ENCODE data around the gene METRNL. TPM values are rescaled to one million over a fixed set of nuclear protein-coding genes. Genes with fewer than 3 reads are reported as not detected.

Gene METRNL
- total RNA-seq, 1 experiment from 2014 or later, result 238 TPM

- H3K4me3 ChIP-seq, result no peak overlapping the region
- no peaks in the 10 kb centered on the region for H3K36me3 ChIP-seq
- no peaks in the 10 kb centered on the region for H3K27me3 ChIP-seq
- peaks cover 19% of the 10 kb centered on the region for H3K9me3 ChIP-seq
- DNase-seq, result no peak
These were observed 64.4 kb downstream of the METRNL start for GRCh38 chr17:83143817-83144231.

Other genes with a start within 250 kb of the METRNL start
- not detected in 2 replicates for gene ZNF750, start 239.6 kb upstream of the METRNL start, total RNA-seq (2014; rRNA removed; shearing (Covaris generic); ENCODE audit: low replicate concordance)